Middle frontal gyrus (tissue), 1 donor: ENCODE measurements around the gene TUSC2.

Experiments
- DNase-seq: peaks from one replicate; pipeline ENCODE4 v3.0.0-alpha.2; 2015; ENCODE audit warnings: low spot score; ENCODE audit errors: extremely low spot score

The TUSC2 gene

DNA sequence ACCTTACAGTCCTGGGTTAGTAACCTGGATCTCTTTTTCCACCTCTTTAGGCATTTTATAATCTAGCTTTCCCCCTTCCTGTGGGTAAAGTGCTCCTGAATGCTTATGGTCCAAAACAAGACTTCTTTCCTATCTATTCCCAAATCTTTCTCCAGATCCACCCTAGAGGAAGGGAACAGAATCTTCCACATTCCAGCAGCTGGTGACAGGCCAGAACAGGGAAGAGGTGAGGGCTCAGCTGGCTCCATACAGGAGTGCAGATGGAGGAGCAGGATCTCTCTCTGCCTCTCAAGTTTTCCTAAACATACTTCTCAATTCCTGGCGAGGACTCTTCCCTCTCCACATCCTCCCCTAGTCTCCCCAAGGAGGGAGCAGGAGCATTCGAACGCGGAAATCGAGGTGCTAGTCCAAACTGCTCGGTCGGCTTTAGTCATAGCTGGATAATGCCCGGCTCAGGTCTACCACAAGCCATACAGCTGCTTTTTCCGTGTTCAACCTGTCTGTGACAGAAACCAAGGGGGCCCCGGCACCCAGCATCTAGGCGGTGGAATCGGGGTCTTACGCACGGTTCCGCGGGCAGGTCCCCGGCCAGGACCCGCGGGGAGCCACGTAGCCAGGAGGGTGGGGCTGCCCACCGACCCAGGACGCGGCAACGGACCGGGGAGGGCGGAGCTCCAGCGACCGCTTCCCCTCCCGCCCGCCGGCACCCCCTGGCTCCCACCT is 8.6 kb upstream of the TUSC2 start:
- DNase-seq = no peak

DNA sequence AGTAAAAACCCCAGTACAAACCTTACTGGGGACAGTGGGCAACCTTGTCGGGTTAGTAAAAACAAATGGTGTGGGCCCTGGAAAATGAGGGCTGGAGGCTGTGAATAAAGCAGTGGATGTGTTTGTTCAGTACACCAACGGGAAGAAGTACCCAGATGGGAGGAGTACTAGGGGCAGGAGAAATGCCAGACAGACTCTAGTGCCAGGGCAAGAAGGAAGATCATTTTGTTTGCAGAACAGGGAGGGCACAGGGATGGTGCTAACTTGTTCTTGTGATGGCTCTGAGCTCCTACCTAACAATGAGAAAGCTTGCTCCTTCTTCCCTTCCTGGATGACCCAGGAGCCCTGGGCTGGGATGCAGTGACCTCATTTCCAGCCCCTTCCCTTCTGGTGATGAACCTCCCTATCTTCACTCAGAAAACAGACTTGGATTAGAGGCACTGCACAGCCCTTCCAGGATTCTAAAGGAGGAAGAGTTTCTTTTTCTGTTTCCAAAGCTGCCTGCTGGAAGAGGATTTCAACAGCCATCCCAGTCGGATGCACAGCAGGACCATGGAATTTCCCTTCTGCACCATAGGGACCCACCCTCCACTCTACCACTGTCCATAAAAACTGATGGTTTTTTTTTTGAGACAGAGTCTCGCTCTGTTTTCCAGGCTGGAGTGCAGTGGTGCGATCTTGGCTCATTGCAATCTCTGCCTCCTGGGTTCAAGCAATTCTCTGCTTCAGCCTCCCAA is 6.5 kb upstream of the TUSC2 start:
- DNase-seq = no peak

DNA sequence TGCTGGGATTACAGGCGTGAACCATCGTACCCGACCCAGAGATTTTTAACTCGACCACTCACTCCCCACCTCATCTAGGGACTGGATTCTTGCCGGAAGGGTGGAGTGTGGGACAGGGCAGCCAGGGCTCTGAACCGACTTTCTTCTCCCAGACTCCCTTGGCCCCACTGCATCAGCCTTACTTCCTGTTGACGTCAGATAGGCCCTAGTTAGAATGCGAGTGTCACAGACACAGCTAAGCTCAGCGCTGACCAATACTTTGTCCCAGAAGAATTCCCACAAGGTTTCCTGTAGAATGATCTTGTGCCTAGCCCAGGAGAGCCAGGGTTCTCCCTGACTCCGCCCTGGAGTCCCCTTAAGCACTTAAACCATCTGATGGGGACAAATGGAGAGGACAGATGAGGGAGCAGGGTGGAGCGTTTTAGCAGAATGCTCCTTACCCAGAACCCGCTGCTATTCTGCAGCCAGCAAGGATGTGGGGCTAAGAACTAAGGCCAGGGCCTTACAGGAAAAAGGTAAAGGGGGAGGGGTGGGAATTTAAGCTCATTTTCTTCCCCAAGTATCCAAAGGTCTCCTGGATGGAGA is 5.8 kb upstream of the TUSC2 start:
- no peak for DNase-seq

DNA sequence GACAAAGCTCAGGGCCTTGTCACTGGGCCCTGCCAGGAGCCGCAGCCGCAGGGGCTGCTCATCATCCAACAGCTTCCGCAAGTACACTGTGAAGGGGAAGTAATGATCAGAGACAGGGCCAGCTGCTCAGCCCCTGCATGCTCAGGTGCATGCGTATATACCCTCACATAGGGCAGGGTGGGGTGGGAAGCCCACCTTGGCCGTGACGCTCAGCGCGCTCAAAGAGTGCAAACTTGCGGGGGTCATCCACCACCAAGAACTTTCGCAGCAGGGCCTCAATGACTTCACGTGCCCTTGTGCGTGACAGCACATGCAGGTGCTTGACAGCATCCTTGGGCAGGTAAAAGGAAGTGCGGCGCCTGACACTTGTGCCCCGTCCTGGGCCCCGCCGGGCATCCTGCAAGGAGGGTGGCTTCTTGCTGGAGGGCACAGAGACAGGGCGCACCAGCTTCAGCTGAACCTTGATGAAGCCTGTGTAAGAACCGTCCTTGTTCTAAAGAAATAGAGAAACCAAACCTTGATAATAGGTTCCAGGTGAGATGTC is 3.4 kb upstream of the TUSC2 start:
- DNase-seq = no peak

DNA sequence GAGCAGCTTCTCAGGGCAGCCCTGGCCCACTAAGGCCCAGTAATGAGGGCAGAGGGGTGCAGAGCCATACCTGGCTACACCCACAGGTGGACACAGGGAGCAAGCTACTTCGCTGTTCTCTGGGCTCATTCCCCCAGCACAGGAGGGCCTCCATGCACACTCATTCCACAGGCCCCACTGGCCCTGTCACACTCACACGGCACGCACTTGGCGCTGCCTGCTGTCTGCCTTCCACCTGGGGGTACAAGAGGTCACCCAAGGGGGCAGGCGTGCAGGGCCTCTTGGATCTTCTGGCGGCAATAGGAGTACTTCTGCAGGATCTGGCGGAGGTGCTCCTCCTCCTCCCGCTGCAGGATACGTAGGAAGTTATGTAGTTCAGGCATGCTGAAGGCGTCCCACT is 2.3 kb upstream of the TUSC2 start:
- no peak for DNase-seq

DNA sequence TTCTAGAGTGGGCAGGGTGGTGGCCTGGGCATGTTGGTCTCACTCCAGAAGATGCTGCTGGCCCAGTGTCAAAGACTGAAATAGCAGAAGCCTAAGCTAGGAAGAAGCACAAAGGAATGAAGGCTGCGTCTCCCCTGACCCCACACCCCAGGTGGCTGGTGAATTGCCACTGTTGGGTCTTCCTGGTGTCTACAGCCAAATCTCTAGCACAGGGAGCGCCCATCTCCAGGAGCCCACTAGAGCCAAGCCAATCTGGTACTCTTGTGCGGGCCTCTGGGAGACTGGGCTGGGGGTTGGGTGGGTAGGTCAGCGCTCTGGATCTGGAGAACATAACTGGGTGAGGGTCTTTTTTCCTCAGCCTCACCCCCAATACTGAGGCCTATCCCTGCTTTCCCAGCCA is 894 bp downstream of the TUSC2 start:
- no peak for DNase-seq

DNA sequence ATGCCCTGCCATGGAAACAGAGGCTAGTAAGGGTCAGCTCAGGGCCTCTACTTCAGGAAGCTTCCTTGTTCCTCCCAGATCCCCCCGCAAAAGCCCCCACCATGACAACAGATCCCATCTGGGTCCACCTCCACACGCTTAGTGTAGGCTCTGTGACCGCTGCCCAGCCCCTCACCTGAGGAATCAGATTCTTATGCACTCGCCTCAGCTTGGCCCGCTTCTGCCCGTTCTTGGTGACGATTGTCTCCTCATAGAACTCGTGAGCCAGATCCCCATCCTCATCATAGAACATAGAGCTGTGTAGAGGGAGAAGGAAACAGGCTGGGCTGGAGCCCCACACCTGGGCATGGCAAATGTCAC is 1.9 kb downstream of the TUSC2 start:
- DNase-seq = no peak

DNA sequence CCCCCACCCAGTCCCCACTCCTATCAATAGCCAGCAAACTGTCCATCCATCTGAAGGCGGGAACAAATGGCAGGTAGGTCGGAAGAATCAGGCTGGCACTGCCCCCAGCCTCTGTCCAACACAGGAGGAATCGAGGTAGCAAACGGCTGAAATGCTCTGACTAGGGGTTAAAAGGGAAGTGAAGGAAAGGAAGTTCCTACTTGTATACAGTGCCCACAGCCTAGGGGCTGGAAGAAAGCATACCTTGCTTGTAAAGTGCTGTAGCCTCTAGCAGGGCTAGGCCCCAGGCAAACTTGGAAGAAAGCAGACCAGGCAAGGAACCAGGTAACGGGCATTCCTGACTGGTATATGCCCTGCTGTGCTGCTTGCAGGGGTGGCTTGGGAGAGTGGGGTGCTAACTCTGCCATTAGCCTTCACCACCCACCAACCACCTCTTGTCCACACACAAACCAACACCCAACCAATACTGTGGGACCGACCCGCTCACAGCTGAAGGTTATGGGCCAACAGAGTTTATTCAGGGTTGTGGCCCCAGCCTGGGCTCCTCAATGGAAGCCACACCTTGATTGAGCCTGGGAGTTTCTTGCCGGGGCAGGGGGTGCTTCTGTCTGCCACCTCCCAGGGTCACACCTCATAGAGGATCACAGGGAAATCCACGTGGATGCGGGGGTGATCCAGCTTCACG is 2.4 kb downstream of the TUSC2 start:
- DNase-seq = no peak

DNA sequence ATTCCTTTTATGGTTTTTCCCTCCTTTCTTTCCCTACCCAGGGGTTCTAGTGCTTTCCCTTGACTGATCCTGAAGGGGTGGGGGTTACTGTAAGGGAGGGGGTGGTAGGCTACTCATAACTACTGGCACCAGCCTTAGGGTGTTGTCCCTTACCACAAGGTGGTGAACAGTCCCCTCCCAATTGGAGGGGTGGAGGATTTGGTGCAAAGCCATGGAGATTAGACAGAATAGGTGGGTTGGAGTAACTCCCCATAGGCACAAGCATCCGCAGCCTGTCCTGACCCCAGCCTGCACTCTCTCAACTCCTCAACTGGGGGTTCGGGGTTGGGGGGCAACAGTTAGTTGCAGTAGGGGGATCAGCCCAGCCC is 2.9 kb downstream of the TUSC2 start:
- no peak for DNase-seq

DNA sequence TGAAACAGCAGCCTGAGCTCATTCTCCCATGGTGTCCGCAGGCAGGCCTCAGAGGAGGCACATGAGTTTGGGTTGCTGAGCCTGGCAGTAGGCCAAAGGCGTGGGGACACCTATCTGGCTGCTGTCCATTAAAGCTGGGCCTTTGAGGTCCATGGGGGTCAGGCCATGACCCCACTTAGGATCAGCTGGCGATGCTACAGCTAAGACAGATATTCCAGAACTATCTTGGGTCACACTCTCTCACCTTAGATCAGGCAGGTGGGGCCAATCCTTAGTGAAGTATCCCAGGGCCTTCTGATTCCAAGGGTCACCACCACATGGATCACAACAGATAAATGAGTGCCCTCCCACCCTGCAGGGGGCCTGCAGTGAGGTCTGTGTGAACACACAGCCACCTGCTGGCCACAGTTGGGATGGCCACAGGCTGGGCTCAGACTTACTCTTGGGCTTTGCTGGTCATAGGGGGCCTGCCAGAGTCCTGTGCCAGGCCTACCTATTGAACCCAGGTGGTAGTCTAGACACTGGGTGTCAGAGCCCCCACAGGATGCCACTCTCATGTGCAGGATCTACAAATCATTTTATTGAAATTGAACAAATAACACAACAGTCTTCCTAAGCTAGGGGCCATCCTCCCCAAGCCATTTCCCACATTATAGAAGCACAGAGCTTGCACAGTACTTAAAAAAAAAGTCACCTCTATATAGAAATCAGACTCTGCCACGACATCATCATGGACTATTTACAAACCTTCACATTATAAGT is 3.5 kb downstream of the TUSC2 start:
- DNase-seq = no peak

DNA sequence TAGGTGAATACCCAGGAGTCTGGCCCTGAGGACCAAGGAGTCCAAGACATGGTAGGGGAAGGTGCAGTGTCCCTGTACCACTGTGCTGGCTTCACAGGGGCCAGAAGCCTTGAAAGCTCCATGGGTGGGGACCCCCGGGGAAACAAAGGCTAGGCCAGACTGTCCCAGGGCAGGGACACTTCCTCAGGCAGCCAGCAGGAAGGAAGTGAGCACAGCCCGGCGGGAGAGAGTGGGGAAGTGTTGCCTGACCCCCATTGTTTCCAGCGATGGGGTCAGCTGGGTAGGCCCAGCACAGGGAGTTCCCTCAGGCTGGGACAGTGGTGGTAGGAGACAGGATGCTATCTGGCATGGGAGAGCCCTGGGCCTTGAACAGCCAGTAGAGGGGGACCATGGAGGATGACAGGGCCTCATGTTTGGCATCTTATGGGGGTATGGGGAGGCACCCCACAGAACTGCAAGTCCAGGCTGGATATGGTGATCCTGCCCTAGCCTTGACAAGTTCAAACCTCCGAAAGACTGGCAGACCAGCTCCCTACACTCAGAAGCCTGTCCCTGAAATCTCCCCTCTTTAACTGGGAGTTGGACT is 4.3 kb downstream of the TUSC2 start:
- DNase-seq = no peak

DNA sequence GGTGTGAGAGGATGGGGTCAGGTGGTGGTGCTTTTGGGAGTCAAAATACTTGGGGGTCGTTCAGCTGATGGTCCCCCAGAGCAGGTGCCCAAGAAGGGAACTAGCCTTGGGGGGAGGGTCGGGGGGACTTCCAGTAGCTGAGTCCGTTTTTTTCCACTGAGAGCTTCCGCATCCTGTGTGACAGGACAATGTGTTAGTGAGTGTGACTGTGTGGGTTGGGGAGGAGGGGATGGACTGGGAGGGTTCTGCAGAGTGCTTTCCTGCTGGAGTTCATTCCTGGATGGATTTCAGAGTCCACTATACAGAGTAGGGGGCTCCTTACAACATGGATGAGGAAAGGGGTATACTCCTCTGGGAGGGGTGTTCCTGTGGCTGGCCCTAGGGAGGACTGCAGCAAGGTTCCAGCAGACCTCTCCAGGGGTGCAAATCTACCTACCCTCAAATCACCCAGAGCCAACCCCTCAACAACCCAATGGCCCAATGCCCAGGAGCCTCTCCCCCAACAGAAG is 4.9 kb downstream of the TUSC2 start:
- DNase-seq = no peak

DNA sequence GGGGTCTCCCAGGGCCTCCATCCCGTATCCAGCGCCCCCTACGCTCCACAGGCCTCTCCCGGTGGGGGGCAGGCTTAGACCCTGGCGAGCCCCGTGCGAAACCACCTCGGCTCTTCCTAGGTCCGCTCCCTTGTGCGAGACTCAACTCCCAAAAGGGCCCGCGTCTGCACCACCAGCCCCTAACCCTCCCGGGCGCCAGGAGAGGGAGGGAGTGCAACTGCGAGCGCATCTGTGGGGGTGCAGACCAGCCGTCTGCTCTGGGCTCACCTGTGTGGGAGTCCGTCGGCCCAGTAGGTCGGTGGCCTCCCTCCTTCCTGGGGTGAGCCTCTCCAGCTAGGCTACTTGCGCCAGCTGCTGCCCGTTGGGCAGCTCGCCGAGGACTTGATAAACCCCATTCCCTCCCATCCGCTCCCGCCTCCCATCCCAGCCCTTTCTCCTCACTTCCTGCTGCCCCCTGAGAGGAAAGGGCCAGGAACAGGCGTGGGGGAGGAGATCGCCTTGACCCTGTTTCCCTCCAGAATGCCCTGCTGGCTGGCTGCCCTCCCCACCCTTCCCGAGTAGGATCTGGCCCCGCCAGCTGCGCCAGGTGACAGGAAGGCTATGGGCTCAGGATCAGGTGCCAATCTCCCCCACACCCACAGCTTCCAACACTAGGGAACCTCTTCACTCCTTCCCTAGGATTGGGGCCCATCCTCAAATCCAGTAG is 5.5 kb downstream of the TUSC2 start, which contains the start of gene HYAL2:
TSS of gene HYAL2 (minus strand) at position 360 of the 706 bp plus-strand sequence. CDS start 2,256 bp downstream, outside the sequence.
- DNase-seq = no peak

DNA sequence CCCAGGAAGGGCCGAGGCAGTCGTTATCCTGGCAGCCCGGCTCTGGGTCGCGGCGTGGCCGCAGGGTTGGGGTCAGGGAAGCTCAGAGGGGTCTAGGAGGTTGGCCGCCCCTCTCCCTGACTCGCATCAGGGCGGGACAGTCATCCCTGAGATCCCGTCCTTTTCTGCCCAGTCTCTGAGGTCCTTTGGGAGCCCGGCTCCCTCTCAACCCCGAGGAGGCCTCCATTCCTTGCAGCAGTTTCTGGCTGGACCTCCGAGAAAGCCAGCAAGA is 6.0 kb downstream of the TUSC2 start:
- DNase-seq = no peak

DNA sequence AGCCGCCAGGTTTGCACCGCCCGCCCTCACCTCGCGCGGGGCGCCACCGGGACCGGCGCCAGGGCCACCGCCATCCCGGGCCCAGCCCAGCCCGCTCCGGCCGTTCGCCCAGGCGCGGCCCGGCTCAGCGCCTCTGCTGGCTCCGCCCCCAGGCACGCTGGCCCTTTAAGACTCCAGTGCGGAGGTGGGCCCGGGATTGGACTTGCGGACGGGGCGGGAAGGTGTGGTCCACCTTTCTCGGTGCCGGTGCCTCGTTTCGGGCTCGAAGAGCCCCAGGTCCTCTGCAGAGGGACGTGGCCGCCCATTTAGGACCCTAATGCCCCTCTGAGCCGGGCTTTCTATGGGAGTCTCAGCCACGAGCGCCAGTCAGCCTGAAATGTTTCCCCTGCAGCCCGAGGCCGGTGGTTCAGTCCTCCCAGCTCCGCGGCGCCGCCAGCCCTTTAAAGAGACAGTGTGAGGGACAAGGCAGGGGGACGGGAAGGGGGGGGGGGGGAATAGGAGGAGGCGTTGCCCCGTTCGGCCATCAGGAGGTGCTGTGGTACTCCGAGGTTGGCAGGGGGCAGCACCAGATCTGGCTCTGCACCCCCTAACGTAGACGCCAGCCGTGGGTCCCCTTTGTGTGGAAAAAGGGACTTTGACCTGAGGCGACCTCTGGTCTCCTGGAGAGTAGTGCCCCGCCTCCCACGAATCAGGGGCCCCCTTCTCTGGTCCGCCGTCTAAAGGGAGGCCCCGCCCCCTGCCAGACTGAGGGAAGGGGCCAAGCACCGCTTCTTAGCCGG is 6.5 kb downstream of the TUSC2 start:
- DNase-seq = peak; percentile 81

DNA sequence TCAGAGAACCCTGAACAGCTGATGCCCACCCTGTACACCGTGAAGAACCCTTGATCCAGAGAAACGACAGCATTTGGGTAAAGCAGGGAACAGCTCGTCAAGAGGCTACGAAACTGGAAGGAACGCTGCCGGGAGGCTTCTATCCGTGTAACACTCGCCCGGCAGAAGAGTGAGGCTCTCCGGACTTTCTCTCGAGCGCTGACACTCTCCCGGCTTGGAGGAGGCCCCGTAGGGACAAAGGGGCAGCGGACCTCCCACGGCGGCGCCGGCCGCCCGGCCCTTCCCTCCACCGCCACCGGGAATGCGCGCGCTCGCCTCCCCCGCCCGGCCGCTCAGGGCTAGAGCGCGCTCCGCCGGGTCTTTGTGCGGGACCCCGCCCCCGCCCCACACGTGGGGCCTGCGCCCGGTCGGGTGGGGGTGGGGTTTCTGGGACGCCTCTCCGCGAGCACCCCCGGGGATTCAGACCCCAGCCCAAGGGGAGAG is 7.1 kb downstream of the TUSC2 start:
- peak; percentile 56 for DNase-seq

DNA sequence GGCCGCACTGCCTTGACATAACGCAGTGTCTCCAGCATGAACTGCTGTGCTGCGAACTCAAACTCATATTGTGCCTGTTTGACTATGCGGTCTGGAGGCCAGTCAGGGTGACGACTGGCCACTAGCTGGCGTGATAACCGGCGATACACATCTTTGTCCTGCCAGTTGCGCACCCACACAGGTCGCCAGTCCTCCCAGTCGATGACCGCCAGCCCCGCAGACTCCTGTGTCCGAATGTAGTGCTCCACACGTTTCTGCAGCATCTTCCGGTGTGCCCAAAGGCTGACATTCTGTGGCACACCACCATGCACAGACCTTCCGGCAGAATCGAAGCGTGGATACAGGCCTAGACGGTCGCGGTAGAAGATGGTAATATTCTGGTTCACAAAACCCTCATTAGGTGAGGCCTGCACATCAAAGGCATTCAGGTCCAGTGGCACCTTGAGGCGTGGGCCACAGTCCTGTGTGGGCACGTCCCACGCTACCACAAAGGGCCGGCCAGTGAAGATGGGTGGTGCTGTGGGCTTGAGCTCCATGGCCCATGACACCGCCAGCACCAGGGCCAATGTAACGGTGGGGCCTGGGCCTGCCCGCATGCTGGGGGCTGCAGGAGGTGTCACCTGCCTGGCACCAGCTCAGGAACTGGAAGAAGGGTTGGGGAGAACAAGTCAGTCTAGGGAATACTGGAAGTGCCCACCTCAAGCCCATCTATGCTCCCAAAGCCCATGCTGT is 8.0 kb downstream of the TUSC2 start:
- DNase-seq = no peak

DNA sequence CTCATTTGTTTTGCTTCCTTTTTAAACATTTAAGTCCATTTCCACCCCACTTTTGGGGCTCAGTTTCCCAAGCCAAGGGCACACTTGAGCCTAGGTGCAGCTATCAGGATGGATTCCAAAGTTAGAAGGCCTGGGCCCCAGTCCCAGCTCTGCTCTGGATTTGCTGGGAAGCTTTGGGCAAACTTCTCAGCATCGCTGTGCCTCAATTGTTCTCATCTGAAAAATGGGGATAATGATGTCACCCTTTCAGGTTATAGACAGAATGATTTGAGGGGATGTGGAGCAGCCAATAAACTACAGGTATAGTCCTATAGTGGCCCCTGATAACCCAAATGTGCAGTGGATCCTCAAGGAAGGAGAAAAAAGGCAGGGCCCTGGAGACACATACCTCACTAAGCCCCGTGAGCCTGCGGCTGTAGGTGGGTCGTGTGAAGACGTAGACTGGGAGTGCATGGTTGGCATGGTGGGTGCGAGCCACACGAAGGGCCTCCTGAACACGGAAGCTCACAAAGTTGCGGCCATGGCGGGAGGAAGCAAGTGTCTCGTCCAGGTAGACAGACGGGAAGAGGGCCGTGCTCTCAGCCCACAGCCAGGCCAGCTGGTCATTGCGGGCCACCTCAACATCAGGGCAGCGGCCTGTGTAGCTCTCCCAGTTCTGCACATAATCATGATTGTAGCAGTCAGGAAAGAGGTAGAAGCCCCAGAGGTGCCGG is 8.7 kb downstream of the TUSC2 start:
- DNase-seq = no peak
